ENCODE measurements around the gene STARD7.
"Not testable (repeated sequence)": the region's sequence is repeated elsewhere in the genome, so short reads cannot be mapped to it uniquely, and the experiment has no call there.

The STARD7 gene

GRCh38 chr2:96160366-96160765 is 48.3 kb downstream of the STARD7 start:
- DNase-seq = not testable (repeated sequence)

- no peak for DNase-seq
Measured at GRCh38 chr2:96159084-96159830, 49.4 kb downstream of the STARD7 start.

- DNase-seq = no peak
Measured at GRCh38 chr2:96158554-96158940, 50.1 kb downstream of the STARD7 start.

GRCh38 chr2:96157649-96158553 is 50.7 kb downstream of the STARD7 start:
- DNase-seq = no peak

GRCh38 chr2:96156926-96157648 is 51.5 kb downstream of the STARD7 start:
- no peak for DNase-seq

- DNase-seq = no peak
Measured at GRCh38 chr2:96156011-96156820, 52.4 kb downstream of the STARD7 start.

- DNase-seq = no peak
Measured at GRCh38 chr2:96154506-96155380, 53.9 kb downstream of the STARD7 start.

GRCh38 chr2:96153991-96154431 is 54.6 kb downstream of the STARD7 start:
- no peak for DNase-seq

GRCh38 chr2:96153291-96153713 is 55.3 kb downstream of the STARD7 start:
- DNase-seq = no peak

- DNase-seq = no peak
Measured at GRCh38 chr2:96152304-96153161, 56.1 kb downstream of the STARD7 start.

- DNase-seq = no peak
Measured at GRCh38 chr2:96151595-96152303, 56.9 kb downstream of the STARD7 start.

- DNase-seq = no peak
Measured at GRCh38 chr2:96150791-96151594, 57.6 kb downstream of the STARD7 start.

- no peak for DNase-seq
Measured at GRCh38 chr2:96150007-96150640, 58.5 kb downstream of the STARD7 start.

GRCh38 chr2:96148410-96149217 is 60.0 kb downstream of the STARD7 start:
- DNase-seq = no peak

- DNase-seq = no peak
Measured at GRCh38 chr2:96147593-96148201, 60.9 kb downstream of the STARD7 start.

- no peak for DNase-seq
Measured at GRCh38 chr2:96146881-96147592, 61.6 kb downstream of the STARD7 start.

All from AML-193 (cell line).